ENCODE results near the gene TEDDM1. TPM values are rescaled to one million over a fixed set of nuclear protein-coding genes. Genes with fewer than 3 reads are reported as not detected.

TEDDM1 gene
- polyA plus RNA-seq, 6 donors from 2014 or later = 0.13 to 0.34 (median 0.23) TPM; not detected in 2

DNA sequence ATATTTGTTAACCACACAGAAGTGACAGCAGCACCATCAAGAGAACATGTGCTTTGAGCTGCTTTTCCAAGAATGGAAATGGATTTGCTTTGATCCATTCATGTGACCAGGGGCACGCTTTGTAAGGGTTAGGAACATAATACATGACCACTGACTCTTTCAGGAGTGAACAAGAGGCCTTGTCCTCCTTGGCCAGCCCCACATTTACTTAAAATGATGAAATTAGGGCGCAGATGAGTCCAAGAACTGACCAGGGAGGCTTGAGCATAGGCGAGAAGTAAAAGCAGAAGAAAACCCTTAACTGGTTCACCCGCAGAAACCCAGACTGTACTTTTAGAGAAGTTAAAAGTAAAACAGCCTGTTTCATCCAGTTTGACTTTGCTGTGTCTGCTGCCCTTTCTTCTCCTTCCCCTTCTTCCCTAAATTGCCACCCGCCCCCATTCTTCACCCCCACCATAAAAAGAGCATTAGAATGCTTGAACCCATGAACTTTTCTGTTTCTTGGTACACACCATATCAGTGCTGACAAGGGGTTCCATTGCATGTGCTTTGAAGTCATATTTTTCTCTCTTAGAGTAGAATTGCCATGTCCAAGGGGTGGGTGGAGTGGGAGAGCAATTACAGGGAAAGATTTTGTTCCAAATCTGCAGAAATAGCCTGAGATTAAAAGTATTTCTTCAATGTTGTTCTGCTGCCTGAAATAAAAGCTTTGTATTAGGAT, 6.3 kb downstream of the TEDDM1 start:
- H3K9me3 Mint-ChIP-seq = no peaks in the 10 kb centered on the region
- H3K4me3 Mint-ChIP-seq = peak overlapping the region in 2 of 8 donors; percentile 78 to 94
- peaks cover 24 to 31% (median 30%) of the 10 kb centered on the region in 3 donors for H3K4me1 Mint-ChIP-seq
- DNase-seq = no peak
- no peaks in the 10 kb centered on the region for H3K36me3 Mint-ChIP-seq
- ATAC-seq (ENCODE audit: low read depth in 2 of 2) = no peak
- peak overlapping the region in 1 of 6 donors; percentile 24 for H3K27ac Mint-ChIP-seq
- peaks cover 0 to 6% (median 0%) of the 10 kb centered on the region in 3 donors for H3K27me3 Mint-ChIP-seq

DNA sequence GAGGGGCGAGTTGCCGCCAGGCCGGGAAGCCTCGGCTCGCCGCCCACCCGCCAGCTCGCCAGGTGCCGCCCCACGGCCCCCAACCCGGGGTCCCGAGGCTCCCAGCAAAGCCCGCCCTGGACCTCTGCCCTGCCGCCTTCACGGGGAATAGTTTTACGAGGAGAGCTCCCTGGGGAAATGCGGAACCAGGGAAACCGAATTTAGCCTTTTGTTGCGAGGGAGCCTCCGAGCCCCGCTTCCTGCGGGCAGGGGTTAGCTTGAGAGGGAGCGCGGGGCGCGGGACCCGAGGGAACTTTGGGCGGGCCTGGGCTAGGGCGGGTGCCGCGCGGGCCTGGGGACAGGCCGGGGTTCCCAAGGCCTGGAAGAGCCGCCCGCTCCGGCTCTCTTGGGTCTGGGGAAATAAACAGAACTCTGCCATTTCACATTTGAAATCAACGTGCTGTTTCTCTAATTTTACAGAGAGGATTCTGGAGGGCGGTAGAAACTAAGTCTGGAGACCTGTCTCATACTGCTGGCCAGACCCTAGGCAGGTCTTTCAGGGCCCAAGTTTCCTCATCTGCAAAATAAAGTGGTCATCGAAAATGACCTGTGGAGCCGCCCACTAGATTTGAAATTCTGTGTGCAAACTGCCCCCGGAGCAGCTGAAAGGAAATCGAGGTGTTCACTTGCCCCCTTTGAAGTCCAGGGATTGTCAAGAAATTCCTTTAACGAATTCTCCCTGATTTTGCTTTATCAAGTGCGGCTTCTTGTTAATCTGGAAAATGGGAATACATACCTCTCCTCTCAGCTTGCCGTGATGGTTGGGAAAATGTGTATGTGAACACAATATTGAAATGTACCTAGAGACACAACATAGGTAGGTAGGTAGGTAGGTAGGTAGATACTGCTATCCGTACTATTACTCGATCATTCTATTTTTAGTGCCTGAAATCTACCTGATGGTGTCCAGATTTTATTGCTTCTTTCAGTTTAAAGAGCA, 8.1 kb downstream of the TEDDM1 start:
- Mint-ChIP-seq H3K27me3 (peaks cover 0 to 6% (median 0%) of the 10 kb centered on the region in 3 donors), H3K4me3 (peak overlapping the region; percentile 73 to 99 (median 96)), H3K9me3 (no peaks in the 10 kb centered on the region), H3K27ac (peak overlapping the region in 4 of 6 donors; percentile 15 to 90 (median 63)), H3K4me1 (peaks cover 30 to 33% (median 31%) of the 10 kb centered on the region in 3 donors), H3K36me3 (no peaks in the 10 kb centered on the region)
- peak in 1 of 2 donors; percentile 9 for ATAC-seq (ENCODE audit: low read depth in 2 of 2)
- peak; percentile 35 for DNase-seq

DNA sequence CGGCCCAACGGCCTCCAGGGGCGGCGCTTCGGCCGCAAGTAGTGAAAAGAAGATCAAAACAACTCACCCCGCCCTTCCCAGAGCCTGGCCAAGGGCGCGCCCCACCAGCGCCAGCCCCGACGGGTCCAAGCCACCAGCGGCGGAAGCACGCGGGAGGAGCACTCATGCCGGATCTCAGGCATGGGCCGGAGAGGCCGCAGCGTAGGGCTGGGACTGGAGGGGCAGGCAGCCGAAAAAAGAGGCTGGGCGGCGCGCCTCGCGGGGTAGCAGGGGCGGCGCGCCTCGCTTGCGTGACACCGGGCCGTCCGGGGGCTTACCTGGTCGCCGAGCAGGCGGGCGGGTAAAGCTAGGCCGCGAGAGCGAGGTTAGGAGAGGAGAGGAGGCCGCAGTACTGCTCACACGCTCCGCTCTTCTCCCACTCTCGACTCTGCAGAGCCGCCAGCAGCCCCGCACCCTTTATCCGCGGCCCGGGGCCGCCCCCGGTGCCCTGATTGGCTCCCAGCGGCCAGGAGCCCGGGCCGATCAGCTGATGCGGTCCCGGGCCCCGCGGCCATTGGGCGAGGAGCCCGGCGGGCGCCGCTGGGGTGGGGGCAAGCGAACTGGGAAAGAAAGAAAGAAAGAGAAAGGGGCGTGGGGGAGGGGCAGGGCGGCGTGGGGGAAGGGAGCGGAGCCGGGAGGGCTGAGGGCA, 9.0 kb downstream of the TEDDM1 start, which contains the start of gene GLUL:
GLUL (minus strand) TSS at position 429 of the 688 bp plus-strand sequence. CDS start 3,053 bp downstream, outside the sequence.
- Mint-ChIP-seq H3K9me3 (no peaks in the 10 kb centered on the region), H3K27ac (peak within 1 kb of the TSS; percentile 21 to 95 (median 88)), H3K36me3 (peaks cover 0 to under 1% of the 10 kb centered on the region in 2 donors), H3K4me1 (peaks cover 27 to 28% (median 27%) of the 10 kb centered on the region in 3 donors), H3K4me3 (peak within 1 kb of the TSS; percentile 94 to 99 (median 98)), H3K27me3 (peaks cover 0 to under 1% (median 0%) of the 10 kb centered on the region in 3 donors)
- peak; percentile 79 to 81 for ATAC-seq (ENCODE audit: low read depth in 2 of 2)
- peak; percentile 80 for DNase-seq

DNA sequence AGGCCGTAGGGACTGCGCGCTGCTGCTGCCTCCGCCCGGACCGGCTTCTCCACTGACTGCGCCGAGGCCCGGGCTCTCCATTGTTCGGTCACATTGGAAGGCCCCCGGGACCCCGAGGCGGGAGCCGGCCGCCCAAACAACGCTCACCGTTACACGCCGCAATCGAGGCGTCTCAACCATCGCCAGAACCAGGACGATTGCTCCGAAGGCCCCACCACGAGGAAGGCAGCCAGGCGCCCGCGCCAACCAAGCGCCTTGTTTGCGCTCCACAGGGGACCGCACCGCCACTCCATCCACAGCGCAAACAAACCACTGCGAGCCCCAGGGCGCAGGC, 9.5 kb downstream of the TEDDM1 start:
- Mint-ChIP-seq H3K9me3 (no peaks in the 10 kb centered on the region), H3K27me3 (no peaks in the 10 kb centered on the region), H3K36me3 (peaks cover 0 to 6% of the 10 kb centered on the region in 2 donors), H3K4me1 (peaks cover 26 to 27% (median 27%) of the 10 kb centered on the region in 3 donors), H3K4me3 (peak overlapping the region; percentile 94 to 99 (median 98)), H3K27ac (peak overlapping the region in 5 of 6 donors; percentile 81 to 95 (median 90))
- no peak for DNase-seq
- ATAC-seq (ENCODE audit: low read depth in 2 of 2) = no peak

DNA sequence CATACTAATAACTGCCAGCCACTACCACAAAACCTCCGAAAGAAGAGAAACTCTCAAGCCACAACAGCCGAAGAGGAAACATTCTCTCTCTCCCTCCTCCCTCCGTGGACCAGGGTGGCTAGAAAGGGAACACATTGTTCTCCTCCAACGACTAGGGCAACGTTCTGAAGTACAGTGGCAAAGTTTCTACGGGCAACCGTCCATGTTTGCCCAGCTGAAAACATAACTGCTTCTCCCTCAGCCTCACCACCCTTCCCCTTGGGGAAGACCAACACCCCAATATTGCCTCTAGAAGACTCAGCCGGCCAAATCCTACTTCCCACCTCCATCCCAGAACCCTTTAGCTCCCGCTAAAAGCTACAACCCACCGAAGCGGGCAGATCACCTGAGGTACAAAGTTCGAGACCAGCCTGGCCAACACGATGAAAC, 10.8 kb downstream of the TEDDM1 start:
- Mint-ChIP-seq H3K27me3 (no peaks in the 10 kb centered on the region), H3K36me3 (peaks cover 0 to 13% of the 10 kb centered on the region in 2 donors), H3K27ac (peak overlapping the region in 3 of 6 donors; percentile 49 to 68 (median 64)), H3K4me1 (peaks cover 26 to 27% (median 27%) of the 10 kb centered on the region in 3 donors), H3K9me3 (no peaks in the 10 kb centered on the region), H3K4me3 (peak overlapping the region; percentile 92 to 99 (median 96))
- DNase-seq (no peak), ATAC-seq (ENCODE audit: low read depth in 2 of 2) (no peak)

DNA sequence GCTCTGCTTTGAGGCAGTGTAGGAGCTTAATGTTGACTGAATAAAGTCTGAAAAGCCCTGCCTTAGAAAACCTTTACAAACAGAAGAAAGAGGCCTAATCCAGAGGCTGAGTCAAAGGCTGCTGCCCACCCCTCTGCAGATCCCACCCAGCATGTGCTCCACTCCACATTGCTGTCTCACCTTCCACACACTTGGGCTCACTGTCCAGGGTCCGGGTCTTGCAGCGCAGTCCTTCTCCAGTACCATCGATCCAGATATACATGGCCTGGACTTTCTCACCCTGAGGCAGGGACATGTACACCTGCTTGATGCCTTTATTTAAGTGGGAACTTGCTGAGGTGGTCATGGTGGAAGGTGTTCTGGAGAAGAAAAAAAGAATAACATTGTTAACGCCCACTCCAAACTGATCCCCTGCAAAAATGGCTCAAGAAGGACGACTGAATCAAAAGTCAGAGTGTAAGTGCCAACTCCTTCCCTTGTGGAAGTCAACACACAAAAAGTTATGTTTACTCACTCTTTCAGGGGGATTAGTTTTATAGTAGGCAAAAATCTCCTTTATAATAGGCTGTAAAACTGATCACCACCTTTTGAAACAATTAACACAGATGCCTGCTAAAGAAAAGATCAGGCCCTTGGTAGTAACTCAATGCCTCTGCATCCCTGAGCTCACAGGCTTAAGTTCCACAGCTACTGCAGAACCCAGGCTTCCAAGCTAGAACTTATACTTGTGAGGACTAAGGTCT, 11.9 kb downstream of the TEDDM1 start:
- no peaks in the 10 kb centered on the region for H3K9me3 Mint-ChIP-seq
- peak overlapping the region in 4 of 8 donors; percentile 21 to 98 (median 96) for H3K4me3 Mint-ChIP-seq
- ATAC-seq (ENCODE audit: low read depth in 2 of 2) (no peak), DNase-seq (no peak)
- no peaks in the 10 kb centered on the region for H3K27me3 Mint-ChIP-seq
- H3K36me3 Mint-ChIP-seq = peaks cover 0 to 22% of the 10 kb centered on the region in 2 donors
- peak overlapping the region in 1 of 6 donors; percentile 51 for H3K27ac Mint-ChIP-seq
- peaks cover 20 to 27% (median 23%) of the 10 kb centered on the region in 3 donors for H3K4me1 Mint-ChIP-seq

DNA sequence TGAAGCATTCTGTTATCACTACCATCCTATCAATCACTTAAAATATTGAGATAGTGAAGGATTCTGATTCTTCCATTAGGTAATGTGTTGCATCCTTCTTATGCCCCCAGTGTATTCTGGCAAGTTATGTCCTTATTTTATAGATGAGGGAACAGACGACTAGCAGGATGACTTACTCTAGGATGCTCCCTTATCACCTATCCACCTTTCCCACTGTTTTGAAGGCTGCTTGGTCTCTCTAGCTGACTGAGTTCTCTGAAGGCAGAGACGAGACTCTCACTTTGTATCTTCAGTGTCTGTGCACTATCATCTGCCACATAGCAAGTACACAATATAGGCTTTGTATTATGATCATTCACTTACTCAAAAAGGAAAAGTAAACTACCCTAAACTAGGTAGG, 12.9 kb downstream of the TEDDM1 start:
- Mint-ChIP-seq H3K4me3 (no peak overlapping the region), H3K27ac (no peak overlapping the region), H3K36me3 (peaks cover 1 to 22% of the 10 kb centered on the region in 2 donors), H3K27me3 (no peaks in the 10 kb centered on the region), H3K4me1 (peaks cover 19 to 27% (median 20%) of the 10 kb centered on the region in 3 donors), H3K9me3 (no peaks in the 10 kb centered on the region)
- no peak for DNase-seq
- ATAC-seq (ENCODE audit: low read depth in 2 of 2) = no peak

DNA sequence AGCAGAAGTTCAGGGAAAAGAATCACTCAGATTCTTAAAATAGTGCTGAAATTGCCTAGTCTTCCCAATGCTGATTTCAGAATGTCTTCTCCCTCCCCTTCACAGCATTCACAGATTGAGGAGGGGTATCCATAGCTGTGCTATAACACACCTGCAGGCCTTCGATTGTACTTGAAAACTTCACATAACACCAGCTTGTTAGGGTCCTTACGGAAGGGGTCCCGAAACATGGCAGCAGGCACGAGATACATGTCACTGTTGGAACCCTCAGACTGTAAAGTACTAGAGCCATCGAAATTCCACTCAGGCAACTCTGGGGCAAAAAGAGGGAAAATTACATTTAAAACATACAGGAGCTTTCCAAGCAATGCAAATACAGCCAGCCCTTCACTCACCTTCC, 13.5 kb downstream of the TEDDM1 start:
- ATAC-seq (ENCODE audit: low read depth in 2 of 2) = no peak
- H3K4me1 Mint-ChIP-seq = peaks cover 16 to 27% (median 20%) of the 10 kb centered on the region in 3 donors

DNA sequence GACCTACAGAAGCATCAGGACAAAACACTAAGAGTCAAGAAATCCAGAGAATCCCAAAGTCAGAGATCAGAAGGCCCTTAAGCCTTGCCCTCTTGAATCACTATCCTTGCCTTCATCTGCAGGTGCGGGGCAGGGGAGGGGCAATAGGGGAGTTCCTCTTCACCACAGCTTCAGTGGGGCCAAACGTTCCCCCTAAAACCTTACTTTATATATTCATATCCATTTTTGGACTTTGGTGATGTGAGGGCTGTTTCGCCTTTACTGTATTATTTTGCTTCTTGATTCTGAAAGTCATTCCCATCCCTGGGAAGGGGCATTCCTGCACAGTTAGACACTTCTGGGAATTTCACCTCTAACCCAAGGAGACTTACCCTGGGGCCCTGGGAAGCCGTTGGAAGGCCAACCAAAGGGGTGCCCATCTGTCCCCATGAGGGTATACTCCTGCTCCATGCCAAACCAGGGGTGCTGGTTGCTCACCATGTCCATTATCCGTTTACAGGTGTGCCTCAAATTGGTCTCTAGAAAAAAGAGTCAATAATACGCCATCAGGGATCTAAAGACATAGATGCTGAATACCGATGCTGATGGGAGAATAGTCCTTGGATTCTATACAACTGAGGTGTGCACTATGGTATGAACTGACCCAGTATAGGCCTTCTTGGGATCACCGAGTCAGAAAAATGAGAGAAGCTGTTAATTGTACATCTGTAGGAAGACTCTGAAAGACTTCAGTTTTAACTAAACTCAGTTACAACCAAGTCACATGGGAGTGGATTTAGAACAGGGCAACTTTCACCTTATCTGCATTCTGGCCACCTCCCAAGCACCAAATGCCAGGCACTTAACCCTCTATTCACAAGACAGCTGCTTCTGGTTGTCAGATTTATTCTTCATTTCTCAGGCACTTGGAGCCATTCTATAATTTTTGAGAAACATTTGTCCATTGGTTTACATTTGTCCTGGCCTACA, 14.3 kb downstream of the TEDDM1 start:
- peaks cover 6 to 22% of the 10 kb centered on the region in 2 donors for H3K36me3 Mint-ChIP-seq
- no peak overlapping the region for H3K4me3 Mint-ChIP-seq
- no peaks in the 10 kb centered on the region for H3K27me3 Mint-ChIP-seq
- H3K27ac Mint-ChIP-seq = no peak overlapping the region
- DNase-seq (no peak), ATAC-seq (ENCODE audit: low read depth in 2 of 2) (no peak)
- H3K4me1 Mint-ChIP-seq = peaks cover 16 to 26% (median 17%) of the 10 kb centered on the region in 3 donors
- H3K9me3 Mint-ChIP-seq = no peaks in the 10 kb centered on the region

More for the DNA sequence above, 13.5 kb downstream of the TEDDM1 start:
- no peak overlapping the region for H3K27ac Mint-ChIP-seq
- DNase-seq = no peak
- H3K27me3 Mint-ChIP-seq = no peaks in the 10 kb centered on the region
- no peak overlapping the region for H3K4me3 Mint-ChIP-seq
- H3K9me3 Mint-ChIP-seq = no peaks in the 10 kb centered on the region
- peaks cover 6 to 22% of the 10 kb centered on the region in 2 donors for H3K36me3 Mint-ChIP-seq

DNA sequence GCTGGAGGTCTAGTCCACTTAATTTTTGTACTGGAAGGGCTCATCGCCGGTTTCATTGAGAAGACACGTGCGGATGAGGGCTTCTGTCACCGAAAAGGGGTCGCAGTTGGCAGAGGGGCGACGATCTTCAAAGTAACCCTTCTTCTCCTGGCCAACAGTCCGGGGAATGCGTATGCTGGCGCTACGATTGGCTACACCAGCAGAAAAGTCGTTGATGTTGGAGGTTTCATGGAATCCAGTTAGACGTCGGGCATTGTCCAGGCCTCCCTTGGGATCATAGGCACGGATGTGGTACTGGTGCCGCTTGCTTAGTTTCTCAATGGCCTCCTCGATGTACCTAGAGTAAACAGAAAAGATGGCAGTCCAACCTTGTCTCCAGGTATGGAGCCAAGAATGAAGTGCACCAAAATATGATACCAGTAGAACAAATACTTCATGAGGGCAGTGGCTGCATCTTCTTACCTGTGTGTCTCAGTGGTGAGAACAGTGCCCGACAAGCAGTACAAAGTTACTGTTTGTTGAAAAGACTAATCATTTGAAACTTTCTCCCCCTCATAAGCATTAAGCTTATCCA, 16.0 kb downstream of the TEDDM1 start:
- Mint-ChIP-seq H3K4me1 (peaks cover 1 to 11% (median 2%) of the 10 kb centered on the region in 3 donors), H3K27me3 (no peaks in the 10 kb centered on the region), H3K27ac (no peak overlapping the region), H3K4me3 (no peak overlapping the region), H3K36me3 (peaks cover 6 to 22% of the 10 kb centered on the region in 2 donors), H3K9me3 (no peaks in the 10 kb centered on the region)
- DNase-seq = no peak
- no peak for ATAC-seq (ENCODE audit: low read depth in 2 of 2)

DNA sequence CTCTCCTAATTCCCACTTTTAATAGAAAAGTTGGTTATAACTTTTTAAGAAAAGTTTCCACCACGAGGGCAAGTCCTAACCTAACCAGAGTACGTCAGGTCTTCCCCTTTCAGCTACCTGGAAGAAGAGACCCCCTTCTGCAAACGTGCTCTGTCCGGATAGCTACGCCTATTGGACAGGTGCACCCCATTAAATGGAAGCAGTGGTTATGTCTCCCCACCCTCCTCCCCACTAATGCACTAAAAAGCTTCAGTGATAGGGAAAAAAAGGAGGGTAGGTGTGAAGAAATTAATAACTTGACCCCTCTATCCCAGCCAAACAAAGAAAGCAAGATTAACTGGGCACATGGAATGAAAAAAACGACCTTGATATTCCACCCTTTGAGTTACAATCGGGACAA, 16.5 kb downstream of the TEDDM1 start:
- Mint-ChIP-seq H3K4me1 (peaks cover 0 to 6% (median 0%) of the 10 kb centered on the region in 3 donors), H3K4me3 (no peak overlapping the region), H3K27me3 (no peaks in the 10 kb centered on the region), H3K36me3 (peaks cover 6 to 22% of the 10 kb centered on the region in 2 donors), H3K9me3 (no peaks in the 10 kb centered on the region), H3K27ac (no peak overlapping the region)
- ATAC-seq (ENCODE audit: low read depth in 2 of 2) = no peak
- DNase-seq = no peak
